GM19328 (cell line): ENCODE measurements around the gene TNNC2.
"Not testable (repeated sequence)": the region's sequence is repeated elsewhere in the genome, so short reads cannot be mapped to it uniquely, and the experiment has no call there.

Experiments
- ATAC-seq: cut with Tn5 transposase; IDR thresholded peaks from one replicate; pipeline ENCODE4 v1.9.1; 2021; ENCODE audit warnings: mild to moderate bottlenecking, moderate library complexity; ENCODE audit not compliant: unreplicated experiment

TNNC2 gene

DNA sequence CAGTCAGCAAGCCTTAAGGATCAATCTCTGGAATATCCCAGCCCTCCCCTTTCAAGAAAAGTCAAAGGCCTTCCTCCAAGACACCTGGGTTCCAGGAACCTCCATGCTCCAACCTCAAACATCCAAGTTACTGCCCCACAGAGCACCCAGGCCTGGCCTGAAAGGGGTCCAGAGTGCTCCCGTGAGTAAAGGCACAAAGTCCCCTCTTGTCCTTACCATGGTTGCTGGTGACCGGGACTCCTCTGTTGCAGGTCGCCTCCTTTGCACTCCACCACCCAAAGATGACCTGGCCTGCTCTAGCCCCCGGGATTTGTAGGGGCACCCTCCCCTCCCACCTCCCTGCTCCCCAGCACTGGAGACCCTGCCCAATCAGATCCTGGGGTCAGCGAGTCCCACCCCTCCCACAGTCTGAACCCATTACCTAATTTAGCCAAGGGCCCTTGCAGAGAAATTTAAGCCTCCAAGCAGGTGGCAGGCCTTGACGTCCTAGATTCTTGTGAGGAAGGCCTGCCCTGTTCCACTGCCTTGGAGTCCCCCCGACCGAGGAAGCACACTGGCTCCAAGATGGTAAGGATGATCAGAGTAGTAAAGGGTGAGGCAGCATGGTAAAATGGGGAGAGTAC, at the start of gene TNNC2:
Gene TNNC2 (minus strand): TSS at position 283 of the 623 bp plus-strand sequence. CDS start 64 bp downstream, at position 219.
- no peak for ATAC-seq

DNA sequence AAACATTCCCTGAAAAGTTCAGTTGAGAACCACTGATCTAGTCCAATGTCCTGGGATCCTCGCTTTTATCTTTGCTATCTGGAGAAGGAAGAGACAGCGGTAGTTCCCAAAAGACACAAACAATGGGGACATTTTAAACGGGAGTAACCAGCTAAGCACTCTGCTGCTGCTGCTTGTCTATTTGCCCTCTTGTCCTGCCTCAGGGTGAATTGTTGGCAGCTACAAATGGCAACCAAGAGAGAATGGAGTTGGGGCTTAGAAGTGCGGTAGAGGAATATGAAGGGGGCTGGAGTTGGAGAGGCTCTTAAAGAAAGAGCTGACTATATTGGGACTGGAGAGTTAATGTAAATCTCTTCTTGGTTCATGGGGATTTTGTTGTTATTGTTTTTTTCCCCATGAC, 47.5 kb upstream of the TNNC2 start:
- no peak for ATAC-seq

DNA sequence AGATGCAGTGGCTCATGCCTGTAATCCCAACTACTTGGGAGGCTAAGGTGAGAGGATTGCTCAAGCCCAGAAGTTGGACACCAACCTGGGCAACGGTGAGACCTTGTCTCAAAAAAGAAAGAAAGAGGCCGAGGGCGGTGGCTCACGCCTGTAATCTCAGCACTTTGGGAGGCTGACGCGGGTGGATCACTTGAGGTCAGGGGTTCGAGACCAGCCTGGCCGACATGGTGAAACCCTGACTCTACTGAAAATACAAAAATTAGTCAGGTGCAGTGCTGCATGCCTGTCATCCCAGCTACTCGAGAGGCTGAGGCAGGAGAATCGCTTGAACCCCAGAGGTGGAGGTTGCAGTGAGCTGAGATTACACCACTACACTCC, 47.0 kb upstream of the TNNC2 start:
- ATAC-seq: not testable (repeated sequence)

DNA sequence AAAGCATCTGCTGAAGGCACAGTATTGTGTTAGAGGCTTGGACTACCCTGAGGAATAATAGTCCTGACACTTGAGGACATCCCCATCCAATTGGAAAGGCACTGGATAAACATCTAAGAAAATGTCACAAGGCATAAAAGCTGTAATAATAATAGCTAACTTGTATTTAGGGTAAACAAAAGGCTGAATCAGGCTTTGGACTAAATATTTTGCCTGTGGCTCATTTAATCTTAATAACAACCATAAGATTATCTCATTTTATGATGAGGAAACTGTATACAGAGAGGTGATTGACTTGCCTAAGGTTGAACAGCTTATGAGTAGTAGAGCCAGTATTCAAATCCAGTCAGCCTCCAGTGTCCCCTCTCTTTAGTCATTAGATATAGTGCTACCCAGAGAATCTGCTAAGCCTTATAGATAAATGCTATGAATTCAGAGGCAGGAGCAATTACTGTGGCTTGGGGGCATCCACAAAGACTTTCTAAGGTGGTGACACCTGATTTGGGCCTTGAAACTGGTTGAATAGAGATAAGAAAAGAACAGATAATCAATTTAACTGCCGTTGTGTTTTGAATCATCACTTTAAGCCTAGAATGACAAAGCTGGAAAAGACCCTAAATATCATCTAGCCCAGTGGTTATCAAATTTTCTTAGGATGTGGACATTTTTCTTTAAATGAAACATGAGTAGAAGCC, 46.4 kb upstream of the TNNC2 start:
- ATAC-seq: no peak

DNA sequence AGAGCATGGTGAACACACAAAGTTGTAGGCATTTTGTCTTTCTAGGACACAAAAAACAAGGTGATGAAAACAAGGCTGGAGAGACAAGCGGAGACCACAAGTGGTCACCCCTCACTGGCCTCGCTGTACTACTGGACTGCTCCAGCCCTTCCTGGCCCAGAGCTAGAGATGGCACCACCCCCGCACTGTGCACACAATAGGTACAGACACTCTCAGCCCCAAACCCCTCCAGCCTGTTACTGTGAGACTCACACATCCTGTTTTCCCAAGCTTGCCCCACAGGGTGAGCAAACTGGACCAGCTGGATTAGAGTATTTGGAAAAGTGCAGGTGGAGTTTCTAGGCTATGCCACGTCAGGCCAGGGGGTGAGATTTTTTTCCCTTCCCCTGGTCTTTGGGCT, 45.5 kb upstream of the TNNC2 start:
- no peak for ATAC-seq

DNA sequence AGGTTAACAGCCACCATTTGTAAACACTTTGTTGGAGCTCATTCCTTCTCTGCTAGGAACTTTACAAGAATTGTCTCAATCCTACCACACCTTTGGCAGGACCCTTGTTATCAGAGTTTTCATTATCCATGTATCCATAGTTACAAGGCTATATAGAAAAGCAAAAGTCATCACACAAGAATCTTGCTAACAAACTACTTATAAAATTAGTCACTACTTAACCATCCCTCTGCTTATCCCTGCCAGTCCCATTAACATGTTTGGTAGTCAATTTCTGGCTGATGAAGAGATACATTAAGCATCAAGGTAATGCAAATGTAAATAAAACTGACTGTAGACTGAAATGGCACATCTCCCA, 40.7 kb upstream of the TNNC2 start:
- ATAC-seq: no peak

DNA sequence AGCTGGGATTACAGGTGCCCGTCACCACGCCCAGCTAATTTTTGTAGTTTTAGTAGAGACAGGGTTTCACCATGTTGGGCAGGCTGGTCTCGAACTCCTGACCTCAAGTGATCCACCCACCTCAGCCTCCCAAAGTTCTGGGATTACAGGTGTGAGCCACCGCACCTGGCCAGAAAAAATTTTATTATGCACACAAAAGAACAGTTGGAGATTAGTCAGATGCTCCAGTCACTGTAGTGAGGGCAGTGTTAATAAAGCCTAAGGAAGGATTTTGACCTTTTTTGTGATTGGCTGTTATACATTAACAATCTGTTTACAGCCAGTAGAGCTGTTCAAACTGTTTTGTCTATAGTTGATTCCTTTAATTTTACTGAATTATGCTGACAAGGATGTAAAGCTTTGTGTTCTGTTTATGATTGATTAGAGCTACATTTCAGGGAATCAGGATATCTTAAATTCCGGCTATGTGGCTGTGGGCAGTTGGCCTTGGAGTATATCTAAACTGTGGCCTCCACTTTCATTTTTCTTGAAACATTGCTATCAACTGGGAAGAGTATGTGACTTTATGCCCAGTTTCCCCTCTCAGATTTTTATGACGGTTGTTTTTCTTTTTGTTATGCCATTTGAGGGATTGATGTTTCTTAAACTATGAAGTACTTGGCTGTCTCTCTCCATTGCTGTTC, 40.2 kb upstream of the TNNC2 start:
- no peak for ATAC-seq

DNA sequence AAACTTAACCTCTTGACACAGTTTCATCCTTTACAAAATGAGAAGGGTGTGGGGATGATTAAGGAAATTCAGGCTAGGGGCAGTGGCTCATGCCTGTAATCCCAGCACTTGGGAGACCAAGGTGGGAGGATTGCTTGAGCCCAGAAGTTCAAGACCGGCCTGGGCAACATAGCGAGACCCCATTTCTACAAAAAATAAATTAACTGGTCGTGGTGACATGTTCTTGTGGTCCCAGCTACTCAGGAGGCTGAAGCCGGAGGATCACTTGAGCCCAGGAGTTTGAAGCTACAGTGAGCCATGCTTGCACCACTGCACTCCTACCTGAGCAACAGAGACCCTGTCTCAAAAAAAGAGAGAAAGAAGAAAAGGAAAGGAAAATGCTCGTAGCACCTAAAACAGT, 39.3 kb upstream of the TNNC2 start:
- no peak for ATAC-seq

DNA sequence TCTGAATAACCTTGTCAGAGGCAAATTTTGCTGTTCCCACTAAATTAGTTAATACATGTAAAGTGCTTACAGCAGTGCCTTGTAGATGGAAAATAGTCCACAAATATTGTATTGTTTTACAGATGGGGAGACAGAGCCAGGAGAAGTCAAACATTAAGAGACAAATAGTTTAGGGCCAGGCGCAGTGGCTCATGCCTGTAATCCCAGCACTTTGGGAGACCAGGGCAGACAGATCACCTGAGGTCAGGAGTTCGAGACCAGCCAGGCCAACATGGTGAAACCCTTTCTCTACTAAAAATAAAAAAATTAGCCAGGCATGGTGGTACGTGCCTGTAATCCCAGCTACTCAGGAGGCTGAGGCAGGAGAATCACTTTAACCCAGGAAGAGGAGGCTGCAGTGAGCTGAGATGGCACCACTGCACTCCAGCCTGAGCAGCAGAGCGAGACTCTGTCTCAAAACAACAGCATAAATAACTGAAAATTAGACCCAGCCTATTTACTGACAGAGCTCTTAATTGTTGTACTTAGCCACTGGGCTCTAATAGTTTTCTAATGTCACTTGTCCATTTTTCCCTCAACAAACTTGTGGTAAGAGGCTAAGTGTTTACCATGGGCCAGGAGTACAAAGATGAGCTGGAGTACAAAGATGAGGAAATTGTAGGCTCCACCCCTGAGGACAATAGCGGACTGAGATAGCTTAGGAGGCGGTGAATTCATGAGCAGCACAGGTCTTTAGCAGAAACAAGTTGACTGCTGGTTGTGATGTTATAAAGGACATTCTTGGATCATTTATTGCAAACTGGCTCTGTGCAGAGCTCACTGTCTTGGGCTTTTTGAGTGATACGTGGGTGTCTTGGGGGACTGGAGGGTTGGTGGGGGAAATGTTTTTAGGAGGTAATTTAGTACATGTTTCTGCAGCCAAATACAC, 36.7 kb upstream of the TNNC2 start:
- no peak for ATAC-seq

DNA sequence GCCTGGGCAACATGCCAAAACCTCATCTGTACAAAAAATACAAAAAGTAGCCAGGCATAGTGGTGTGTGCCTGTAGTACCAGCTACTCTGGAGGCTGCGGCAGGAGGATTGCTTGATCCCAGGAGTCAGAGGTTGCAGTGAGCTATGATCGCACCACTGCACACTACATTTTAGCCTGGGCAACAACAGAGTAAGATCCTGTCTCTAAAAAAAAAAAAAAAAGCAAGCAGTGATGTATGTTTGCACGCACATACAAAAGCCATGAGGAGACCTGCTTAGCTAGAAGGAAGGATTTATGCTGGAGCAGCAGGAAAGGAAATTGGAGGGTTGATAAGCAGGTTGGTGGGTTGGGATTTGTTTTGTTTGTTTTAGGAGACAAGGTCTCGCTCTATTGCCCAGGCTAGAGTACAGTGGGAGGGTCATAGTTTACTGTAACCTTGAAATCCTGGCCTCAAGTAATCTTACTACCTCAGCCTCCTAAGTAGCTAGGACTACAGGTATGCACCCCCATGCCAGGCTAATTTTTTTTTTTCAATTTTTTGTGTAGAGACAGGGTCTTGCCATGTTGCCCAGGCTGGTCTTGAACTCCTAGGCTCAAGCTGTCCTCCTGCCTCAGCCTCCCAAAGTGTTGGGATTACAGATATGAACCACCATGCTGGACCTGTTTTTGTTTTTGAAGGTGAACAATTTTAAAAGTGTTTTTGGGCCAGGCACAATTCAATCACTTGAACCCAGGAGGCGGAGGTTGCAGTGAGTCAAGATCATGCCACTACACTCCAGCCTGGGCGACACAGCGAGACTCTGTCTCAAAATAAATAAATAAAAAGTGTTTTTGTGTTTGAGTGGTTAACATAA, 34.3 kb upstream of the TNNC2 start:
- no peak for ATAC-seq

DNA sequence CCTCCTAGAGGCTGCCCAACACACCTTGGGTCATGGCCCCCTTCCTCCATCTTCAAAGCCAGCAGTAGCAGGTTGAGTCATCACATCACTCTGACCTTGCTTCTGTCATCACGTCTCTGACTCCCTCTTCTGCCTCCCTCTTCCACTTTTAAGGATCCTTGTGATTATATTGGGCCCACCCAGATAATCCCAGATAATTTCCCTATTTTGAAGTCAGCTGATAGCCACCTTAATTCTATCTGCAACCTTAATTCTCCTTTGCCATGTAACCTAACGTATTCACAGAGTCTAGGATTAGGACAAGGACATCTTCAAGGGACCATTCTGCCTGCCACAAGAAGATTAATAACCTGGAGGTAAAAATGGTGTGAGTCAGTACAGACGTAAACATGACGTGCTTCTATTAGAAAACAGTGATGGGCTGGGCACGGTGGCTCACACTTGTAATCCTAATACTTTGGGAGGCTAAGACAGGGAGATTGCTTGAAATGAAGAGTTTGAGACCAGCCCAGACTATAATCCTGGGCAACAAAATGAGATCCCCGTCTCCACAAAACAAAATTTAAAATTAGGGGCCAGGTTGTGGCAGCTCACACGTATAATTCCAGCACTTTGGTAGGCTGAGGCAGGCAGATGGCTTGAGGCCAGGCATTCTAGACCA, 33.6 kb upstream of the TNNC2 start:
- ATAC-seq: no peak

DNA sequence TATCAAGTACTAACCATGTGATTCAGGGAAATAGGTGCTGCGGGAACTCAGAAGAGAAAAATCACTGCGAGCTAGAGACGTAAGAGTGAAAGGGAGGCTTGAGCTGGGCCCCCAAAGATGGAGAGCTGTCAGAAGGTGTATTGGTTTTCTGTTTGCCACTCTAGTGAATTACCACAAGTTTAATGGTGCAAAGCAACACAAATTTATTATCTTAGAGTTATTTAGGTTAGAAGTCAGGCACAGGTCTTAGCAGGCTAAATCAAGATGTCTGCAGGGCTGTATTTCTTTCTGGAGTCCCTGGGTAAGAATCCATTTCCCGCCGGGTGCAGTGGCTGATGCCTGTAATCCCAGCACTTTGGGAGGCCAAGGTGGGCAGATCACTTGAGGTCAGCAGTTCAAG, 32.8 kb upstream of the TNNC2 start:
- no peak for ATAC-seq

DNA sequence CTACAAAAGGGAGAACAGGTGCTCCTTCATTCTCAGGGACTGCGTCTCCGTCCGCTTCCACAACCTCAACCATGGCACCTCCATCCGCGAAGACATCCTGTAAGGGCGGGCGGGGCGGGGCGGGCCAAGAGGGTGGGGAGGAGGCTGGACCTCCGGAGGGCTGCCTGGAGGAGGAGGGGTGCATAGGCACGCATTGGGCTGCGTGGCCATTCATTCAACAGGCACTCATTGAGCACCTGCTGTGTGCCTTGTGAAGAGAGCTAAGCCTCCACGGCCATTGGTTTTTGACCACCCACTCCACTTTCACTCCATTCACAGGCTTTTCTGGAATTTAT, 30.7 kb upstream of the TNNC2 start:
- peak; percentile 6 for ATAC-seq

DNA sequence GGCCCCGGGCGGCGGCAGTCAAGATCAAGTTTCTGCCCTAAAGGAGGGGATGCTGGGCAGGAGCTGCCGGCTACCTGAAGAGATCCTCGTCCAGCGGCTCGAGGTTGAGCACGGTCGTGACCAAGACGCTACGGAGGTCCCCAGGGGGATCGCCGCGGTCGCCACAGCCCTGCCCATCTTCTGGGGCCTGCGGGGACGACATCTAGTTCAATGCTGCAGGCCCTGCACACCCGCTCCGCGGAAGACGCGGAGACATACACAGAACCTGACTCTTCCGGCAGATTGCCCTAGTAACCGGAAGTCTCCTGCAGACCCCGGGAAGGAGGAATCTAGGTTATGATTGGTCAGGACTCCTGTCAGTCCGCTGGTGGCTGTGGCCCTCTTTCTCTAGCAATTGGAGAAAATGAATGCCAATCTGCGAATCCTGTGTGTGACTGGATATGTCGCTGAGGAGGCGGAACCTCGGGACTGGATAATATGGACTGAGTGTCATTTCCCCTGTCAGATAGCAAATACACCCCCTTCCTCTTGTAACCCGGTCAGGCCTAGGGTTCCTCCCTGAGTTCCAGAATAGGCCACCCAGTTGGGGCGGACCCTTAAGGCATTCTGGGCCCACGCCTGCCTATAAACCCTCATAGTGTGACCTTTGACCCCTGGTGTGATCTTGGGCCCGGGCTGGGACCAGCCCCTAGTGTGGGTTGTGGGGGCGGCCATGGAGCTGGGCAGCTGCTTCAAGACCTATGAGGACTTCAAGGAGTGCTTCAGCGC, 30.2 kb upstream of the TNNC2 start, which contains the start of the genes ACOT8 and ZSWIM3:
Gene ACOT8 (minus strand): TSS at position 279 of the 768 bp plus-strand sequence. CDS start 77 bp downstream, at position 202.
Gene ZSWIM3 (plus strand): TSS at position 501 of the 768 bp plus-strand sequence. CDS start 212 bp downstream, at position 713.
- peak; percentile 98 for ATAC-seq

DNA sequence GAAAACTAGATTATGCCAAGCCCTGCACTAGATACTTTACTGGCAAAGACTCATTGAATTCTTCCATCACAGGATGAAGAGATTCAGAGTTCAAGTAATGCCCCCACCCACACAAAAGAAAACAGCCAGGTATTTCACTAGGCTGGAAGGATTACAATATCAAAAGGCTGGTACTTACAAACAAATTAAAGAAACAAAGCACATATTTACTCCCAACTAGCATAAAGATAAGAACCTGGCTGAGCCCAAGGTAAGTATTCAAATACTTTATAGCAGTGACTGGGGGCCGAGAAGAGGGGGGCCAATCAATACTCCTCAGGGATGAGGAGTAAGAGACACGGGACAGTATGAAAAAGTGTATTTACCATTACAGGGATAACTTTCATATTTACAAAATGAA, 26.4 kb upstream of the TNNC2 start:
- ATAC-seq: no peak

DNA sequence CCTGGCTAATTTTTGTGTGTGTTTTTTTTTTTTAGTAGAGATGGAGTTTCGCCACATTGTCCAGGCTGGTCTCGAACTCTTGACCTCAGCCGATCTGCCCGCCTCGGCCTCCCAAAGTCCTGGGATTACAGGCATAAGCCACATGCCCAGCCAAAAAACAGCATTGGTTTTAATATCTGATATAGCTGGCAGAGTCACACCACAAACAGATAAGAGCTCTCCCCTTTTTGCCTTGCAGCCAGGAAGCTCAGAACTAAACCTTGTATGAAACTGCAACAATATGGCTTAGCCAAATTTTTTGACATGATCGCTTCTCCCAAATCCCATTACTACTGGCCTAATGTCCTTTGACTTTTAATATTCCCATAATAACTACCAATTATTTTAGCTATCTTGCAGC, 25.2 kb upstream of the TNNC2 start:
- ATAC-seq: no peak

DNA sequence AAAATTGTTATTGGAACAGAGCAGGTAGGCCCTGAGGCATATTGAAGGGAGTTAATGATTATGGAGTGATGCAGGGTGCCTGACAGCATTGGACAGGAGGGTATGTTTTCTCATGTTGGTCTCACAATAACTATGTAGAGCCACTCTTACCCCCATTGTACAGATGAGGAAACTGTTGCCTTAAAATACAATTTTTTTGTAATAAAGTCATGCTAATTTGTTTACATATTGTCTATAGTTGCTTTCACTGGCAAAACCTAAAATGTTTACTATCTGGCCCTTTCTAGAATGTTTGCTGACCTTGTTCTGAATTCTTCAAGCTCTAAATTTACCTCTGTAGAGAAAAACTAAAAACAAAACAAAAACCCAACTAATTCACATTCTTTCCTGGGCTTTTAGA, 24.4 kb upstream of the TNNC2 start:
- no peak for ATAC-seq

DNA sequence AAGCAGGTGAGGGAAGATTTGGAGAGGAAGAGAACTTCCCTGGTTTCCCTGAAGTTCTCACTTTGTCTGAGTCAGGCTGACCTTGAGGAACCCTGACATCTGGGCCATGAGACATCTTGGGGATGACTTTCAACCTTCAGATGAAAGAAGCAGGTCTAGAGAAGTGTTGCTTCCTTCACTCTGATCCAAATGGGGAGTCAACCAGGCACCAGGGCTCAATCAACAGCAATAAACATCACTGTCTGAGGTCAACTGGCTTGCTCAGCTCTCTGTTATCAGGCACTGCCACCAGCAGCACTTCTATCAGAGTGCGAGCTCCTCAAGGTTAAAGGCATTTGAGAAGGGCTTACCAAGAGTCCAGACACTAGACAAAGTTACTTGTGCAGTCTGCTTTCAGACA, 23.8 kb upstream of the TNNC2 start:
- ATAC-seq: no peak

DNA sequence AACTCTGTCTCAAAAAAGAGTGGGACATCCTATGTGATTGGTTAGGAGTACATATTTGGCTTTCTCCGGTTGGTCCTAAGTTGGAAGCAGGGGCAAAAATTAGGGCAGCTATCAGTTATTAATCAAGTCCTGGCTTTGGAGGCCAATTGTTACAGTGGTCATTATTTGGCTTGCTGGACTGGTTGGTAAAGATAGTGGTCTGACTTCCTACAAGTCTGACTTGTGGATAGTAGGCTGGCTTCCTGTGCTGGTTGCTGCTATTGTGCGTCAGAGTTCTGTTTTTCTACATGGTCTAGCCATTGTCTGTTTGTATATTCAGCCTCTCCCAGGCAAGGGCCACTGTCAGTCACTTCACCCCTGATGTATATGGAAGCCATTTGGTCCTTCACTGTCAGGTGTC, 23.1 kb upstream of the TNNC2 start:
- no peak for ATAC-seq
